HepG2 (cell line): ENCODE data around the gene FAAH2. TPM values are rescaled to one million over a fixed set of nuclear protein-coding genes. Genes with fewer than 3 reads are reported as not detected.

Experiments
- AKAP8 ChIP-seq: sonication (generic); formaldehyde crosslinking; IDR thresholded peaks from 2 replicates; pipeline ENCODE4 v1.5.1; 2020; ENCODE audit warnings: mild to moderate bottlenecking, missing genetic modification reagents
- CEBPG ChIP-seq: IDR thresholded peaks from 2 replicates; pipeline ENCODE4 v1.6.1; 2016
- POLR2G ChIP-seq: fragments of 200-400 bp; formaldehyde crosslinking; IDR thresholded peaks from 2 replicates; pipeline ENCODE4 v1.6.1; 2018; ENCODE audit warnings: mild to moderate bottlenecking, low read depth, low read length, moderate library complexity
- PREB ChIP-seq: sonication (generic); formaldehyde crosslinking; IDR thresholded peaks from 2 replicates; pipeline ENCODE4 v1.4.0; 2020; ENCODE audit warnings: missing genetic modification reagents
- REPIN1 ChIP-seq: sonication (generic); formaldehyde crosslinking; IDR thresholded peaks from 2 replicates; pipeline ENCODE4 v1.8.0; 2022; ENCODE audit warnings: missing genetic modification reagents, low read depth, mild to moderate bottlenecking, borderline replicate concordance
- ZNF337 ChIP-seq: sonication (generic); formaldehyde crosslinking; IDR thresholded peaks from 2 replicates; pipeline ENCODE4 v1.5.1; 2020; ENCODE audit warnings: missing genetic modification reagents, low read depth, mild to moderate bottlenecking, borderline replicate concordance
- ZNF691 ChIP-seq: sonication (generic); formaldehyde crosslinking; IDR thresholded peaks from 2 replicates; pipeline ENCODE4 v1.4.0; 2020; ENCODE audit warnings: missing genetic modification reagents, low read depth, mild to moderate bottlenecking, borderline replicate concordance
- ZNF879 ChIP-seq: sonication (generic); formaldehyde crosslinking; IDR thresholded peaks from 2 replicates; pipeline ENCODE4 v1.8.1; 2023; ENCODE audit warnings: missing genetic modification reagents
- polyA plus RNA-seq, 8 experiments: library from polyadenylated mRNA; depleted of rRNA in 3 of 8; stranded (reverse) in 7 of 8; unstranded in 1 of 8; fragments of >200 nt; fragmentation: Illumina TruSeq in 4 of 8; extraction: Trizol in 4 of 8; gene quantifications; 2 replicates each; pipeline versions ENCODE4 v1.2.1 to v1.2.3, GENCODE V29; 2011 to 2016; ENCODE audit warnings: low read depth in 4 of 8, missing spikeins in 1 of 8, mixed read lengths in 1 of 8; ENCODE audit not compliant: insufficient read depth in 1 of 8
- total RNA-seq, 5 experiments: library from RNA; depleted of rRNA; stranded (reverse); fragments of >200 nt; fragmentation: Illumina TruSeq; extraction: Trizol; gene quantifications; 2 replicates each; pipeline ENCODE4 v1.2.3, GENCODE V29; 2016; ENCODE audit warnings: low read depth in 1 of 5
- TF ChIP-seq, protein P1 (sequence below): IDR thresholded peaks from 2 replicates; pipeline ENCODE4 v1.6.1; 2016; ENCODE audit warnings: low read depth, missing genetic modification reagents, missing compliant biosample characterization

The FAAH2 gene
- total and polyA plus RNA-seq, 2 of the 13 experiments (the other 11 are each of a cell fraction or from before 2014, with no cell fraction given) = 1.6 to 3.3 TPM

GRCh38 chrX:57266871-57267270 is 19.6 kb upstream of the FAAH2 start (continued):
- TF ChIP-seq ZNF337 (CRISPR knock-in tag) = no peak
- no peak for TF ChIP-seq ZNF879 (CRISPR knock-in tag)
- TF ChIP-seq AKAP8 (CRISPR knock-in tag) = no peak
- TF ChIP-seq REPIN1 = no peak
- no peak for TF ChIP-seq CEBPG (CRISPR knock-in tag)
- no peak for TF ChIP-seq POLR2G
- TF ChIP-seq ZNF691 (CRISPR knock-in tag) = no peak
- TF ChIP-seq PREB (CRISPR knock-in tag) = no peak
- TF ChIP-seq, protein P1, sequence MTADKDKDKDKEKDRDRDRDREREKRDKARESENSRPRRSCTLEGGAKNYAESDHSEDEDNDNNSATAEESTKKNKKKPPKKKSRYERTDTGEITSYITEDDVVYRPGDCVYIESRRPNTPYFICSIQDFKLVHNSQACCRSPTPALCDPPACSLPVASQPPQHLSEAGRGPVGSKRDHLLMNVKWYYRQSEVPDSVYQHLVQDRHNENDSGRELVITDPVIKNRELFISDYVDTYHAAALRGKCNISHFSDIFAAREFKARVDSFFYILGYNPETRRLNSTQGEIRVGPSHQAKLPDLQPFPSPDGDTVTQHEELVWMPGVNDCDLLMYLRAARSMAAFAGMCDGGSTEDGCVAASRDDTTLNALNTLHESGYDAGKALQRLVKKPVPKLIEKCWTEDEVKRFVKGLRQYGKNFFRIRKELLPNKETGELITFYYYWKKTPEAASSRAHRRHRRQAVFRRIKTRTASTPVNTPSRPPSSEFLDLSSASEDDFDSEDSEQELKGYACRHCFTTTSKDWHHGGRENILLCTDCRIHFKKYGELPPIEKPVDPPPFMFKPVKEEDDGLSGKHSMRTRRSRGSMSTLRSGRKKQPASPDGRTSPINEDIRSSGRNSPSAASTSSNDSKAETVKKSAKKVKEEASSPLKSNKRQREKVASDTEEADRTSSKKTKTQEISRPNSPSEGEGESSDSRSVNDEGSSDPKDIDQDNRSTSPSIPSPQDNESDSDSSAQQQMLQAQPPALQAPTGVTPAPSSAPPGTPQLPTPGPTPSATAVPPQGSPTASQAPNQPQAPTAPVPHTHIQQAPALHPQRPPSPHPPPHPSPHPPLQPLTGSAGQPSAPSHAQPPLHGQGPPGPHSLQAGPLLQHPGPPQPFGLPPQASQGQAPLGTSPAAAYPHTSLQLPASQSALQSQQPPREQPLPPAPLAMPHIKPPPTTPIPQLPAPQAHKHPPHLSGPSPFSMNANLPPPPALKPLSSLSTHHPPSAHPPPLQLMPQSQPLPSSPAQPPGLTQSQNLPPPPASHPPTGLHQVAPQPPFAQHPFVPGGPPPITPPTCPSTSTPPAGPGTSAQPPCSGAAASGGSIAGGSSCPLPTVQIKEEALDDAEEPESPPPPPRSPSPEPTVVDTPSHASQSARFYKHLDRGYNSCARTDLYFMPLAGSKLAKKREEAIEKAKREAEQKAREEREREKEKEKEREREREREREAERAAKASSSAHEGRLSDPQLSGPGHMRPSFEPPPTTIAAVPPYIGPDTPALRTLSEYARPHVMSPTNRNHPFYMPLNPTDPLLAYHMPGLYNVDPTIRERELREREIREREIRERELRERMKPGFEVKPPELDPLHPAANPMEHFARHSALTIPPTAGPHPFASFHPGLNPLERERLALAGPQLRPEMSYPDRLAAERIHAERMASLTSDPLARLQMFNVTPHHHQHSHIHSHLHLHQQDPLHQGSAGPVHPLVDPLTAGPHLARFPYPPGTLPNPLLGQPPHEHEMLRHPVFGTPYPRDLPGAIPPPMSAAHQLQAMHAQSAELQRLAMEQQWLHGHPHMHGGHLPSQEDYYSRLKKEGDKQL (CRISPR knock-in tag) = no peak
